ENCODE results near the gene IRF5.

The IRF5 gene

GRCh38 chr7:128937647-128938543 is at the start of gene IRF5:
Gene IRF5, plus strand, starts transcription at chr7:128937927. Its CDS starts 4,155 bp downstream, at chr7:128942082.
- DNase-seq = peak; percentile 88

GRCh38 chr7:128888039-128888755 is 49.5 kb upstream of the IRF5 start:
- no peak for DNase-seq

GRCh38 chr7:128888756-128889095 is 49.0 kb upstream of the IRF5 start:
- no peak for DNase-seq

- peak; percentile 35 for DNase-seq
Measured at GRCh38 chr7:128889121-128889520, 48.6 kb upstream of the IRF5 start.

GRCh38 chr7:128890306-128891109 is 47.2 kb upstream of the IRF5 start:
- peak; percentile 67 for DNase-seq

- DNase-seq = peak; percentile 64
Measured at GRCh38 chr7:128891110-128891941, 46.4 kb upstream of the IRF5 start.

- DNase-seq = no peak
Measured at GRCh38 chr7:128891942-128892269, 45.8 kb upstream of the IRF5 start.

- DNase-seq = no peak
Measured at GRCh38 chr7:128892521-128893250, 45.0 kb upstream of the IRF5 start.

GRCh38 chr7:128893251-128894100 is 44.3 kb upstream of the IRF5 start:
- no peak for DNase-seq

GRCh38 chr7:128894101-128894440 is 43.7 kb upstream of the IRF5 start:
- no peak for DNase-seq

- no peak for DNase-seq
Measured at GRCh38 chr7:128895320-128895719, 42.4 kb upstream of the IRF5 start.

GRCh38 chr7:128899392-128899791 is 38.3 kb upstream of the IRF5 start:
- no peak for DNase-seq

GRCh38 chr7:128900237-128900636 is 37.5 kb upstream of the IRF5 start:
- DNase-seq = no peak

GRCh38 chr7:128902761-128903585 is 34.8 kb upstream of the IRF5 start:
- no peak for DNase-seq

- DNase-seq = no peak
Measured at GRCh38 chr7:128903621-128904361, 33.9 kb upstream of the IRF5 start.

- peak; percentile 83 for DNase-seq
Measured at GRCh38 chr7:128904381-128905197, 33.1 kb upstream of the IRF5 start.

- no peak for DNase-seq
Measured at GRCh38 chr7:128906001-128906765, 31.5 kb upstream of the IRF5 start.
